Immature natural killer cell (primary cell): Measurements from ENCODE around the gene TM4SF1. TPM values are rescaled to one million over a fixed set of nuclear protein-coding genes. Genes with fewer than 3 reads are reported as not detected.

Experiments used
- DNase-seq, 3 donors: peaks; one replicate each; pipeline ENCODE4 v3.0.0; 2022; ENCODE audit warnings: mixed read lengths in 1 of 3
- H3K27ac Mint-ChIP-seq, 6 donors: one replicate each; pipeline ENCODE4 v1.8.0; 2020; ENCODE audit warnings: mixed read lengths in 6 of 6, mild to moderate bottlenecking in 5 of 6, inconsistent platforms in 4 of 6, moderate library complexity in 3 of 6
- H3K27me3 Mint-ChIP-seq, 3 donors: one replicate each; pipeline ENCODE4 v1.8.0; 2020 to 2021; ENCODE audit warnings: low read depth in 3 of 3, mild to moderate bottlenecking in 3 of 3, mixed read lengths in 3 of 3, moderate library complexity in 3 of 3, inconsistent platforms in 1 of 3
- H3K36me3 Mint-ChIP-seq, 3 donors: one replicate each; pipeline ENCODE4 v1.8.0; 2020; ENCODE audit warnings: mixed read lengths in 3 of 3, inconsistent platforms in 2 of 3, mild to moderate bottlenecking in 2 of 3
- H3K4me1 Mint-ChIP-seq, 2 donors: one replicate each; pipeline ENCODE4 v1.8.0; 2020; ENCODE audit warnings: inconsistent platforms in 2 of 2, mild to moderate bottlenecking in 2 of 2, mixed read lengths in 2 of 2, moderate library complexity in 1 of 2
- H3K4me3 Mint-ChIP-seq, 5 donors: one replicate each; pipeline ENCODE4 v1.8.0; 2020; ENCODE audit warnings: mild to moderate bottlenecking in 5 of 5, mixed read lengths in 5 of 5, inconsistent platforms in 3 of 5, moderate library complexity in 3 of 5
- H3K9me3 Mint-ChIP-seq, 6 donors: one replicate each; pipeline ENCODE4 v1.8.0; 2020; ENCODE audit warnings: mild to moderate bottlenecking in 6 of 6, mixed read lengths in 6 of 6, inconsistent platforms in 4 of 6, moderate library complexity in 3 of 6
- polyA plus RNA-seq, 3 donors: library from polyadenylated mRNA; unstranded; fragments of 300-500 nt; fragmentation: Illumina TruSeq; gene quantifications; one replicate each; pipeline ENCODE4 v1.2.3, GENCODE V29; 2021

TM4SF1 gene
- polyA plus RNA-seq, 3 donors from 2014 or later, result not detected

- Mint-ChIP-seq H3K27me3 (peaks cover 0 to 5% (median 0%) of the 10 kb centered on the region in 3 donors), H3K4me3 (no peak overlapping the region), H3K9me3 (peaks cover 0 to 2% (median 0%) of the 10 kb centered on the region in 6 donors), H3K36me3 (no peaks in the 10 kb centered on the region), H3K27ac (no peak overlapping the region), H3K4me1 (no peaks in the 10 kb centered on the region)
- no peak for DNase-seq
These were observed 40.5 kb downstream of the TM4SF1 start for GRCh38 chr3:149336925-149337324.

GRCh38 chr3:149333176-149333859 lies 44.1 kb downstream of the TM4SF1 start, which contains the start of gene TM4SF18:
TM4SF18 (minus strand) TSS chr3:149333636; CDS start chr3:149333382, 254 bp downstream.
- H3K27me3 Mint-ChIP-seq, result peaks cover 0 to 4% (median 0%) of the 10 kb centered on the region in 3 donors
- DNase-seq, result no peak
- H3K4me1 Mint-ChIP-seq, result no peaks in the 10 kb centered on the region
- no peak within 1 kb of the TSS for H3K4me3 Mint-ChIP-seq
- no peaks in the 10 kb centered on the region for H3K36me3 Mint-ChIP-seq
- no peak within 1 kb of the TSS for H3K27ac Mint-ChIP-seq
- H3K9me3 Mint-ChIP-seq, result no peaks in the 10 kb centered on the region

DNA sequence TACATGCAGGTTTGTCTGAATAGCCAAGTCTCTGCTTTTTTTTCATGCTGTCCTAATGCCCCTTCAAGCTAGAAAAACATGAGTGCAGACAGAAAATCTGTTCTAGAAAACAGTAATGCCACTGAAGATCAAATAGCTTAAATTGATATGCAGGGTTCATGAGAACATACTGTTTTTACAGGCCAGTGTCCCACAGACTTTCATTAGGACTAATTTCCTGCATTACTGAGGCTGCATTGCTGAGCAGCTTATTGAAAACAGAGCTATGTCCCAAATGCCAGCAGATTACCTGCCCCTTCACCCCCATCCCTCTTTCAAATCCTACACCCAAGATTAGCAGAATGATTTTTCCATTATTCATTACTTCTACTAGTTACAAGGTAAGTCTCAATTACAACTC lies 44.7 kb downstream of the TM4SF1 start:
- Mint-ChIP-seq H3K27me3 (peaks cover 0 to 2% (median 0%) of the 10 kb centered on the region in 3 donors), H3K4me1 (no peaks in the 10 kb centered on the region), H3K36me3 (no peaks in the 10 kb centered on the region), H3K9me3 (no peaks in the 10 kb centered on the region), H3K4me3 (no peak overlapping the region), H3K27ac (no peak overlapping the region)
- no peak for DNase-seq

GRCh38 chr3:149332227-149332765 lies 45.2 kb downstream of the TM4SF1 start:
- DNase-seq, result no peak
- H3K4me1 Mint-ChIP-seq, result no peaks in the 10 kb centered on the region
- peaks cover 0 to 2% (median 0%) of the 10 kb centered on the region in 3 donors for H3K27me3 Mint-ChIP-seq
- no peaks in the 10 kb centered on the region for H3K36me3 Mint-ChIP-seq
- no peak overlapping the region for H3K4me3 Mint-ChIP-seq
- no peak overlapping the region for H3K27ac Mint-ChIP-seq
- no peaks in the 10 kb centered on the region for H3K9me3 Mint-ChIP-seq

DNA sequence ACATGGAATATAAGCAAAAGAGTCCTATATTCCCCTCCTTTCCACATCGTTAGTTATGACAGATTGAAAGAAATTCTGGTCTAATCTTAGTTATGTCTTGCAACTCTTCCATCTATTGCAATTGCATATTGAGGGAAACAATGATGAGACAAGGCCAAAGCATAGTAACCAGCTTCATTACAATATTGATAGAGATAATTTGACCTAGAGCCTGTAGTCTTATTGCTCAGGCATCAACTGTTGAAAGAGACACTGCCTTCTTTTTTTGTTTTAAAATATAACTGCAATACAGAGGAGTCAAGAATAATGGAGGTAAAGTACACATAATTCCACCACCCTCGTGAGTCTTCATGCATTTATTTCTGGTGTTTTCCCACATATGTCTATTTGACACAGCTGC lies 46.1 kb downstream of the TM4SF1 start:
- Mint-ChIP-seq H3K27ac (no peak overlapping the region), H3K4me1 (no peaks in the 10 kb centered on the region), H3K36me3 (peaks cover 0 to 3% (median 0%) of the 10 kb centered on the region in 3 donors), H3K9me3 (no peaks in the 10 kb centered on the region), H3K4me3 (no peak overlapping the region), H3K27me3 (peaks cover 0 to 2% (median 0%) of the 10 kb centered on the region in 3 donors)
- no peak for DNase-seq

GRCh38 chr3:149330609-149331331 lies 46.7 kb downstream of the TM4SF1 start:
- Mint-ChIP-seq H3K9me3 (no peaks in the 10 kb centered on the region), H3K27ac (no peak overlapping the region), H3K4me1 (no peaks in the 10 kb centered on the region), H3K4me3 (no peak overlapping the region), H3K27me3 (peaks cover 0 to 2% (median 2%) of the 10 kb centered on the region in 3 donors), H3K36me3 (peaks cover 0 to 3% (median 0%) of the 10 kb centered on the region in 3 donors)
- no peak for DNase-seq

DNA sequence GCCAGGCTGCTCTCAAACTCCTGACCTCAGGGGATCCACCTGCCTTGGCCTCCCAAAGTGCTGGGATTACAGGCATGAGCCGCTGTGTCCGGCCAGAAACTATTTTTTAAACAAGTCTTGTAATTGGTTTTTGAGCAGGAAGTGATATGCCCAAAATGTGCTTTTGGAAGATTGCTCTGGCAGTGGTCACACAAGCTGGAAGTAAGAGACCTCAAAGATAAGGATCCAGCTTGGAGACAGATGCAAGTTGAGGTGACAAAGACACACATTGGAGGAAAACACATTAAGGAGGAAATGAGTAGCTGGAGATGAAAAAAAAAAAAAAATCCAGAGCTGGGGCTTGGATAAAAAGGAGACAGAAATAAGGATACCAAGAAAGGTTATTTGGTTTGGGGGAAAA lies 50.3 kb downstream of the TM4SF1 start:
- Mint-ChIP-seq H3K4me1 (no peaks in the 10 kb centered on the region), H3K36me3 (peaks cover 0 to 3% (median 0%) of the 10 kb centered on the region in 3 donors), H3K4me3 (no peak overlapping the region), H3K27me3 (peaks cover 2 to 4% (median 4%) of the 10 kb centered on the region in 3 donors), H3K27ac (no peak overlapping the region), H3K9me3 (peaks cover 0 to 2% (median 0%) of the 10 kb centered on the region in 6 donors)
- DNase-seq, result no peak

DNA sequence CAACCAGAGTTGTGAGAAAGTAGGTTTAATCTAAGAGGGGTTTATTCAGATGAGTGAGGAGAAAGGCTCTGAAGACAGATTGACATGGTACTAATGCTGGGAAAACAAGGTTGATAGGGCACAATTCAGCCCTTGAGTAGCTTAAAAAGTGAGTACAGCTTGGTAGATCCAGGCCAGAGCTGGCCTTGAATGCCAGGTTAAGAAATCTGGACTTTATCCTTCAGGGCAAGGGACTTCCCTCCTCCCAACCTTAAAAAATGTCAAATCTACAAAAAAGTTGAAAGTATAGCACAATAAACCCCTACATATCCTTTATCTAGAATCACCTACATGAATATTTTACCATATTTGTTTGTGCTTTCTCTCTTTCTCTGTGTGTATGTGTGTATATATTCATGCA lies 51.9 kb downstream of the TM4SF1 start:
- Mint-ChIP-seq H3K4me1 (no peaks in the 10 kb centered on the region), H3K9me3 (peaks cover 0 to 2% (median 0%) of the 10 kb centered on the region in 6 donors), H3K4me3 (no peak overlapping the region), H3K27me3 (peaks cover 2 to 4% (median 4%) of the 10 kb centered on the region in 3 donors), H3K27ac (no peak overlapping the region), H3K36me3 (peaks cover 0 to 3% (median 0%) of the 10 kb centered on the region in 3 donors)
- DNase-seq, result no peak

GRCh38 chr3:149324332-149324731 lies 53.1 kb downstream of the TM4SF1 start:
- Mint-ChIP-seq H3K4me1 (no peaks in the 10 kb centered on the region), H3K9me3 (peaks cover 0 to 2% (median 0%) of the 10 kb centered on the region in 6 donors), H3K4me3 (no peak overlapping the region), H3K27ac (no peak overlapping the region), H3K36me3 (peaks cover 0 to 3% (median 0%) of the 10 kb centered on the region in 3 donors), H3K27me3 (peaks cover 2 to 4% (median 2%) of the 10 kb centered on the region in 3 donors)
- DNase-seq, result no peak

- DNase-seq, result no peak
- Mint-ChIP-seq H3K36me3 (peaks cover 0 to 2% (median 0%) of the 10 kb centered on the region in 3 donors), H3K4me3 (no peak overlapping the region), H3K27ac (no peak overlapping the region), H3K4me1 (no peaks in the 10 kb centered on the region), H3K9me3 (peaks cover 0 to 2% (median 0%) of the 10 kb centered on the region in 6 donors), H3K27me3 (peaks cover 2 to 4% (median 2%) of the 10 kb centered on the region in 3 donors)
These were observed 55.8 kb downstream of the TM4SF1 start for GRCh38 chr3:149321640-149322039.

DNA sequence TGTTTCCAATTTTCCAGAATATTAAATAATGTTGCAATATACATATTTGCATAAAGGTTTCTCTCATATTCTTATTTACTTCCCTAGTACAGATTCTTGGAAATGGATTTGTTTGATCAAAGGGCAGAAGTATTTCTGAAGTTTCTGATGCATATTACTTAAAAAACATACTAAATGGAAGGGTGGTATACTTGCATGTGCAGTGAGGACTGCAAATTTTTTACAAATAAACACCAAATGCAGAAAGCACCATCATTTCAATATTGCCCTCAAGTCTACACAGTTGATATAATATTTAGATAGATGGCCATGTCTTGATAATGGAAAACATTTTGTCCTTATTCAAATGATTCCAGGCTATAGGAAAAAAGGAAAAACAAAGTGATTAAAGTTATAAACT lies 56.3 kb downstream of the TM4SF1 start:
- DNase-seq, result no peak
- H3K27ac Mint-ChIP-seq, result no peak overlapping the region
- no peaks in the 10 kb centered on the region for H3K4me1 Mint-ChIP-seq
- peaks cover 0 to 2% (median 0%) of the 10 kb centered on the region in 6 donors for H3K9me3 Mint-ChIP-seq
- H3K27me3 Mint-ChIP-seq, result peaks cover 2 to 4% (median 3%) of the 10 kb centered on the region in 3 donors
- H3K36me3 Mint-ChIP-seq, result no peaks in the 10 kb centered on the region
- H3K4me3 Mint-ChIP-seq, result no peak overlapping the region

- Mint-ChIP-seq H3K27me3 (peaks cover 2 to 4% (median 2%) of the 10 kb centered on the region in 3 donors), H3K4me1 (no peaks in the 10 kb centered on the region), H3K9me3 (no peaks in the 10 kb centered on the region), H3K27ac (no peak overlapping the region), H3K36me3 (no peaks in the 10 kb centered on the region), H3K4me3 (no peak overlapping the region)
- no peak for DNase-seq
These were observed 57.7 kb downstream of the TM4SF1 start for GRCh38 chr3:149319750-149320149.
